SK-N-SH (cell line): ENCODE data around the gene SFMBT2. TPM values are rescaled to one million over a fixed set of nuclear protein-coding genes. Genes with fewer than 3 reads are reported as not detected.

Experiments
- CTCF ChIA-PET: fragments of 300-600, 350-600 bp; formaldehyde crosslinking; extraction: SDS; loops from one replicate; lab custom pipeline; 2021; lab: Yijun Ruan, JAX
- POLR2A ChIA-PET: fragments of 350-600 bp; sonication (Branson Sonifier 250); formaldehyde crosslinking; extraction: SDS; loops from one replicate; lab custom pipeline; 2020; ENCODE audit warnings: antibody characterized with exemption, inconsistent platforms; lab: Yijun Ruan, JAX
- DNase-seq: peaks from one replicate; pipeline ENCODE4 v3.0.0; 2012
- H2AFZ ChIP-seq: fragments of 200-600 bp; sonication (generic); 2 replicates; pipeline ENCODE4 v1.8.1; 2016; ENCODE audit warnings: antibody characterized with exemption, mild to moderate bottlenecking, low read depth
- H3F3A ChIP-seq: fragments of 200-600 bp; sonication (generic); replicated peaks from 2 replicates; pipeline ENCODE3; 2016; ENCODE audit warnings: antibody characterized with exemption, mild to moderate bottlenecking; ENCODE audit not compliant: insufficient read depth
- H3K27ac ChIP-seq, 2 experiments: fragments of 200-500 bp in 1 of 2; fragments of 200-600 bp in 1 of 2; sonication (Bioruptor generic) in 1 of 2; sonication (generic), shearing (Covaris generic) in 1 of 2; 2 replicates each; pipeline versions ENCODE4 v1.5.1 to v1.6.1; 2014 to 2016; ENCODE audit warnings: low read depth in 2 of 2, inconsistent platforms in 1 of 2, low read length in 1 of 2, mild to moderate bottlenecking in 1 of 2, mixed read lengths in 1 of 2
- H3K27me3 ChIP-seq: fragments of 200-600 bp; sonication (generic), shearing (Covaris generic); 2 replicates; pipeline ENCODE4 v1.6.1; 2016; ENCODE audit warnings: mixed run types; ENCODE audit not compliant: insufficient read depth
- H3K36me3 ChIP-seq, 2 experiments: fragments of 200-500 bp in 1 of 2; fragments of 200-600 bp in 1 of 2; sonication (Bioruptor generic) in 1 of 2; sonication (generic) in 1 of 2; replicated peaks in 1 of 2; 2 replicates each; pipeline versions ENCODE3 to v1.5.1; 2014 to 2016; ENCODE audit warnings: low read length in 1 of 2, mild to moderate bottlenecking in 1 of 2; ENCODE audit not compliant: insufficient read depth in 2 of 2, control insufficient read depth in 1 of 2
- H3K4me1 ChIP-seq, 2 experiments: fragments of 200-500 bp in 1 of 2; fragments of 200-600 bp in 1 of 2; sonication (Bioruptor generic) in 1 of 2; sonication (generic), shearing (Covaris generic) in 1 of 2; 2 replicates each; pipeline versions ENCODE4 v1.5.1 to v1.6.1; 2014 to 2016; ENCODE audit warnings: low read depth in 1 of 2, low read length in 1 of 2, mixed run types in 1 of 2; ENCODE audit not compliant: insufficient read depth in 2 of 2, control insufficient read depth in 1 of 2
- H3K4me2 ChIP-seq: fragments of 200-600 bp; sonication (generic), shearing (Covaris generic); 2 replicates; pipeline ENCODE4 v1.6.1; 2017; ENCODE audit warnings: mixed run types
- H3K4me3 ChIP-seq, 2 experiments: fragments of 200-500 bp in 1 of 2; fragments of 200-600 bp in 1 of 2; sonication (Bioruptor generic) in 1 of 2; sonication (generic), shearing (Covaris generic) in 1 of 2; 2 replicates each; pipeline versions ENCODE4 v1.5.1 to v1.8.1; 2014 to 2016; ENCODE audit warnings: low read depth in 2 of 2, inconsistent platforms in 1 of 2, low read length in 1 of 2, mild to moderate bottlenecking in 1 of 2, mixed read lengths in 1 of 2, moderate library complexity in 1 of 2
- H3K79me2 ChIP-seq: fragments of 200-600 bp; sonication (generic); 2 replicates; pipeline ENCODE4 v1.8.1; 2017; ENCODE audit warnings: mild to moderate bottlenecking; ENCODE audit not compliant: insufficient read depth
- H3K9ac ChIP-seq: fragments of 200-600 bp; sonication (generic); 2 replicates; pipeline ENCODE4 v1.6.1; 2017; ENCODE audit warnings: mixed run types
- H3K9me2 ChIP-seq: fragments of 200-600 bp; sonication (generic); 2 replicates; pipeline ENCODE4 v1.6.1; 2017; ENCODE audit warnings: mixed run types
- H3K9me3 ChIP-seq: fragments of 200-600 bp; sonication (generic); 2 replicates; pipeline ENCODE4 v1.6.1; 2017; ENCODE audit warnings: mixed run types, mild to moderate bottlenecking, moderate library complexity
- H4K20me1 ChIP-seq: fragments of 200-600 bp; sonication (generic); 2 replicates; pipeline ENCODE4 v1.6.1; 2017; ENCODE audit warnings: mild to moderate bottlenecking, mixed run types; ENCODE audit not compliant: insufficient read depth
- ELF1 ChIP-seq: IDR thresholded peaks from 2 replicates; pipeline ENCODE4 v1.4.0; 2012
- EZH2phosphoT487 ChIP-seq: fragments of 200-600 bp; sonication (generic); IDR thresholded peaks from 2 replicates; pipeline ENCODE4 v1.6.1; 2017; ENCODE audit warnings: low read depth, mixed run types, mild to moderate bottlenecking, antibody characterized with exemption, moderate library complexity, borderline replicate concordance
- JUND ChIP-seq: IDR thresholded peaks from 2 replicates; pipeline ENCODE4 v1.4.0; 2012
- MEF2A ChIP-seq: IDR thresholded peaks from 2 replicates; pipeline ENCODE4 v1.4.0; 2012; ENCODE audit warnings: low read depth, borderline replicate concordance
- MXI1 ChIP-seq: IDR thresholded peaks from 2 replicates; pipeline ENCODE4 v1.6.1; 2012; ENCODE audit warnings: mild to moderate bottlenecking, low read depth, low read length, improper control_type of control experiment
- NFIC ChIP-seq: IDR thresholded peaks from 2 replicates; pipeline ENCODE4 v1.4.0; 2012; ENCODE audit warnings: borderline replicate concordance
- RCOR1 ChIP-seq: fragments of 150-350 bp; IDR thresholded peaks from 2 replicates; pipeline ENCODE4 v1.6.1; 2017; ENCODE audit warnings: antibody characterized with exemption, low read length
- RFX5 ChIP-seq: IDR thresholded peaks from 2 replicates; pipeline ENCODE4 v1.6.1; 2012; ENCODE audit warnings: mild to moderate bottlenecking, improper control_type of control experiment, low read length
- RXRA ChIP-seq: IDR thresholded peaks from 2 replicates; pipeline ENCODE4 v1.4.0; 2012; ENCODE audit warnings: low read depth, mild to moderate bottlenecking, borderline replicate concordance
- SMC3 ChIP-seq: IDR thresholded peaks from 2 replicates; pipeline ENCODE4 v1.6.1; 2012; ENCODE audit warnings: low read depth, low read length, improper control_type of control experiment
- TCF12 ChIP-seq: IDR thresholded peaks from 2 replicates; pipeline ENCODE4 v1.4.0; 2012
- TEAD4 ChIP-seq: IDR thresholded peaks from 2 replicates; pipeline ENCODE4 v1.4.0; 2012; ENCODE audit warnings: mild to moderate bottlenecking, borderline replicate concordance; ENCODE audit not compliant: insufficient read depth
- YY1 ChIP-seq: IDR thresholded peaks from 2 replicates; pipeline ENCODE4 v1.4.0; 2012; ENCODE audit warnings: low read depth, mild to moderate bottlenecking
- WGBS: methylation state at CpG from one replicate; pipeline ENCODE4 v1.1.6; 2017; ENCODE audit warnings: low lambda C conversion rate; 5-methylcytosine and 5-hydroxymethylcytosine counted together
- polyA plus RNA-seq, 3 experiments: library from polyadenylated mRNA; depleted of rRNA; stranded (reverse); fragments of >200 nt; gene quantifications; 2 replicates each; pipeline ENCODE4 v1.2.3, GENCODE V29; 2012
- TF ChIP-seq, protein P1 (sequence below): fragments of 150-350 bp; IDR thresholded peaks from 2 replicates; pipeline ENCODE4 v1.6.1; 2016; ENCODE audit warnings: mild to moderate bottlenecking, low read depth, low read length
- TF ChIP-seq, protein P2 (sequence below): IDR thresholded peaks from 2 replicates; pipeline ENCODE4 v1.6.1; 2012; ENCODE audit warnings: mild to moderate bottlenecking, low read depth, low read length, moderate library complexity

Gene SFMBT2
- polyA plus RNA-seq, 1 of the 3 experiments (the other 2 are of a cell fraction), result 0.20 TPM

DNA sequence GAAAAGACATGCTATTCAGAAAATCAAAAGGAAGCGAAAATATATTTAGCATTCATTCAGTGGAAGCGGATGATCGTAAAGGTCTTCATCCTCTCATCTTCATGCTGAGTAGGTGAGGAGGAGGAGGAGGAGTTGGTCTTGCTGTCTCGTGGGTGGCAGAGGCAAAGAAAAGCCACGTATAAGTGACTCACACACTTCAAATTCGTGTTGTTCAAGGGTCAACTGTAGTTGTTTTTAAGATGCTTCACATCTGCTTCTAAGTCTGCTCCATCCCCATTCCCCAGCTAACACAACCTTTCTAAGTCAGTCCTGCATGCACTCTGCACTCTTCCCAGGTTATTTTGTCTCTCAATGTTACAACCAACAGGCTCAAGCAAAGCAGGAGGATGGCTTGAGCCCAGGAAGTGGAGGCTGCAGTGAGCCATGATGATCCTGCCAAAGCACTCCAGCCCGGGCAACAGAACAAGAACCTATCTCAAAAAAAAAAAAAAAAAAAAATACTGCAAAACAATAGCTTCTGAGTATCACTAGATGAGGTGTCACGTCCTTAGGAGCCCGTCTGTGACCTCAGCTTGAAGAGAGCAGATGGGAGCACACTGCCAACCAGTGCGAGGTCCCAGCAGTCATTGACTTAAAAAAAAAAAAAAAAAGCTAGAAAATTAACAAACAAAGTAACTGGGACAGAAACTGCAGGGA lies 70.5 kb downstream of the SFMBT2 start:
- Histone ChIP-seq H3K36me3 (no peaks in the 10 kb centered on the region), H3K9me2 (no peaks in the 10 kb centered on the region), H4K20me1 (no peaks in the 10 kb centered on the region), H2AFZ (no peak overlapping the region), H3K9ac (no peak overlapping the region), H3K4me1 (peaks cover 0 to 2% of the 10 kb centered on the region in 2 experiments; a peak in 1 of 4 replicates)
- POLR2A ChIA-PET, result no interaction called here
- CTCF ChIA-PET, result interaction anchor here (0.7 to 1.3 kb wide), 2 partner anchors 73 to 219 kb away, joined by 3 to 4 read pairs; no protein-coding TSS in a partner anchor
- TF ChIP-seq EZH2phosphoT487 (no peak), YY1 (no peak), ELF1 (no peak), RFX5 (no peak), RXRA (no peak), RCOR1 (no peak), JUND (no peak), NFIC (no peak)
- TF ChIP-seq, protein P1, sequence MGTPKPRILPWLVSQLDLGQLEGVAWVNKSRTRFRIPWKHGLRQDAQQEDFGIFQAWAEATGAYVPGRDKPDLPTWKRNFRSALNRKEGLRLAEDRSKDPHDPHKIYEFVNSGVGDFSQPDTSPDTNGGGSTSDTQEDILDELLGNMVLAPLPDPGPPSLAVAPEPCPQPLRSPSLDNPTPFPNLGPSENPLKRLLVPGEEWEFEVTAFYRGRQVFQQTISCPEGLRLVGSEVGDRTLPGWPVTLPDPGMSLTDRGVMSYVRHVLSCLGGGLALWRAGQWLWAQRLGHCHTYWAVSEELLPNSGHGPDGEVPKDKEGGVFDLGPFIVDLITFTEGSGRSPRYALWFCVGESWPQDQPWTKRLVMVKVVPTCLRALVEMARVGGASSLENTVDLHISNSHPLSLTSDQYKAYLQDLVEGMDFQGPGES, result no peak
- TF ChIP-seq, protein P2, sequence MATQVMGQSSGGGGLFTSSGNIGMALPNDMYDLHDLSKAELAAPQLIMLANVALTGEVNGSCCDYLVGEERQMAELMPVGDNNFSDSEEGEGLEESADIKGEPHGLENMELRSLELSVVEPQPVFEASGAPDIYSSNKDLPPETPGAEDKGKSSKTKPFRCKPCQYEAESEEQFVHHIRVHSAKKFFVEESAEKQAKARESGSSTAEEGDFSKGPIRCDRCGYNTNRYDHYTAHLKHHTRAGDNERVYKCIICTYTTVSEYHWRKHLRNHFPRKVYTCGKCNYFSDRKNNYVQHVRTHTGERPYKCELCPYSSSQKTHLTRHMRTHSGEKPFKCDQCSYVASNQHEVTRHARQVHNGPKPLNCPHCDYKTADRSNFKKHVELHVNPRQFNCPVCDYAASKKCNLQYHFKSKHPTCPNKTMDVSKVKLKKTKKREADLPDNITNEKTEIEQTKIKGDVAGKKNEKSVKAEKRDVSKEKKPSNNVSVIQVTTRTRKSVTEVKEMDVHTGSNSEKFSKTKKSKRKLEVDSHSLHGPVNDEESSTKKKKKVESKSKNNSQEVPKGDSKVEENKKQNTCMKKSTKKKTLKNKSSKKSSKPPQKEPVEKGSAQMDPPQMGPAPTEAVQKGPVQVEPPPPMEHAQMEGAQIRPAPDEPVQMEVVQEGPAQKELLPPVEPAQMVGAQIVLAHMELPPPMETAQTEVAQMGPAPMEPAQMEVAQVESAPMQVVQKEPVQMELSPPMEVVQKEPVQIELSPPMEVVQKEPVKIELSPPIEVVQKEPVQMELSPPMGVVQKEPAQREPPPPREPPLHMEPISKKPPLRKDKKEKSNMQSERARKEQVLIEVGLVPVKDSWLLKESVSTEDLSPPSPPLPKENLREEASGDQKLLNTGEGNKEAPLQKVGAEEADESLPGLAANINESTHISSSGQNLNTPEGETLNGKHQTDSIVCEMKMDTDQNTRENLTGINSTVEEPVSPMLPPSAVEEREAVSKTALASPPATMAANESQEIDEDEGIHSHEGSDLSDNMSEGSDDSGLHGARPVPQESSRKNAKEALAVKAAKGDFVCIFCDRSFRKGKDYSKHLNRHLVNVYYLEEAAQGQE, result no peak
- TF ChIP-seq, all 33 proteins: peak for 0
- Histone ChIP-seq H3K27ac (no peak overlapping the region), H3K4me3 (no peak overlapping the region), H3K79me2 (no peaks in the 10 kb centered on the region), H3K4me2 (no peak overlapping the region), H3F3A (no peaks in the 10 kb centered on the region), H3K9me3 (no peaks in the 10 kb centered on the region), H3K27me3 (no peaks in the 10 kb centered on the region)
- no peak for DNase-seq
- 41% methylated on average over 10 of the region's 10 CpGs for WGBS

DNA sequence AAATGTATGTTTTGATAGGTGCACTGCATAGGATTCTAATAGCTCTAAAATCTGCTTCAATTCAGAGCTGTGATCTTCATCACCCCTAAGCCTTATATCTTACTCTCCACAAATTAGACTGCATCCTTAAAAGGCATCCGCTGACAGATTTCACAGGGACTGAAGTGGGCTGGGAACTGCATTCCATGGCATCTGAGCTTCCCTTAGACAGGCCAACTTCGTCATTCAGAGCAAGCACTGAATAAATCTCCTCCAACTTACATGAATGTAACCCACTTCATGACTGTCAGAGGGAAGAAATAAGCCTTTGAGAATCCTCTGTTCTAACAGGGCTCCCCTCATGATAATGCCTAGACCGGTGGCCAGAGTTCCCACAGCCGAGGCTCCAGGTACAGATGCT lies 71.3 kb downstream of the SFMBT2 start:
- H3K9me3 ChIP-seq, result no peaks in the 10 kb centered on the region
- CTCF ChIA-PET, result interaction anchor here (1.3 kb wide), 1 partner anchor 218 kb away, joined by 4 read pairs; no protein-coding TSS in a partner anchor
- no peaks in the 10 kb centered on the region for H4K20me1 ChIP-seq
- no peaks in the 10 kb centered on the region for H3K79me2 ChIP-seq
- H3K9ac ChIP-seq, result no peak overlapping the region
- H3K9me2 ChIP-seq, result no peaks in the 10 kb centered on the region
- POLR2A ChIA-PET, result no interaction called here
- 56% methylated on average over 4 of the region's 4 CpGs for WGBS
- H3K27ac ChIP-seq, result no peak overlapping the region
- peaks cover 0 to 4% of the 10 kb centered on the region in 2 experiments; a peak in 1 of 4 replicates for H3K4me1 ChIP-seq
- H3K27me3 ChIP-seq, result no peaks in the 10 kb centered on the region
- no peaks in the 10 kb centered on the region for H3K36me3 ChIP-seq
- H3K4me3 ChIP-seq, result no peak overlapping the region
- H3K4me2 ChIP-seq, result no peak overlapping the region
- DNase-seq, result no peak
- H2AFZ ChIP-seq, result no peak overlapping the region
- no peaks in the 10 kb centered on the region for H3F3A ChIP-seq
- no peak for TF ChIP-seq MXI1
- TF ChIP-seq, protein P2, result no peak
- no peak for TF ChIP-seq MEF2A
- no peak for TF ChIP-seq RCOR1
- TF ChIP-seq JUND, result no peak
- TF ChIP-seq TCF12, result no peak
- TF ChIP-seq SMC3, result no peak
- no peak for TF ChIP-seq TEAD4
- no peak for TF ChIP-seq EZH2phosphoT487
- TF ChIP-seq, protein P1, result no peak
